GM12875 (cell line): Measurements from ENCODE around the gene TSPAN14.

Source experiments
- H3K4me3 ChIP-seq: one replicate; pipeline ENCODE4 v1.5.1; 2011; ENCODE audit warnings: low read depth, low read length, control low read depth
- TF ChIP-seq, protein P1 (sequence below): IDR thresholded peaks from 2 replicates; pipeline ENCODE4 v1.5.1; 2011; ENCODE audit warnings: low read depth, mild to moderate bottlenecking, control low read depth, inconsistent platforms, low read length, moderate library complexity, borderline replicate concordance; ENCODE audit not compliant: insufficient read depth

The TSPAN14 gene

DNA sequence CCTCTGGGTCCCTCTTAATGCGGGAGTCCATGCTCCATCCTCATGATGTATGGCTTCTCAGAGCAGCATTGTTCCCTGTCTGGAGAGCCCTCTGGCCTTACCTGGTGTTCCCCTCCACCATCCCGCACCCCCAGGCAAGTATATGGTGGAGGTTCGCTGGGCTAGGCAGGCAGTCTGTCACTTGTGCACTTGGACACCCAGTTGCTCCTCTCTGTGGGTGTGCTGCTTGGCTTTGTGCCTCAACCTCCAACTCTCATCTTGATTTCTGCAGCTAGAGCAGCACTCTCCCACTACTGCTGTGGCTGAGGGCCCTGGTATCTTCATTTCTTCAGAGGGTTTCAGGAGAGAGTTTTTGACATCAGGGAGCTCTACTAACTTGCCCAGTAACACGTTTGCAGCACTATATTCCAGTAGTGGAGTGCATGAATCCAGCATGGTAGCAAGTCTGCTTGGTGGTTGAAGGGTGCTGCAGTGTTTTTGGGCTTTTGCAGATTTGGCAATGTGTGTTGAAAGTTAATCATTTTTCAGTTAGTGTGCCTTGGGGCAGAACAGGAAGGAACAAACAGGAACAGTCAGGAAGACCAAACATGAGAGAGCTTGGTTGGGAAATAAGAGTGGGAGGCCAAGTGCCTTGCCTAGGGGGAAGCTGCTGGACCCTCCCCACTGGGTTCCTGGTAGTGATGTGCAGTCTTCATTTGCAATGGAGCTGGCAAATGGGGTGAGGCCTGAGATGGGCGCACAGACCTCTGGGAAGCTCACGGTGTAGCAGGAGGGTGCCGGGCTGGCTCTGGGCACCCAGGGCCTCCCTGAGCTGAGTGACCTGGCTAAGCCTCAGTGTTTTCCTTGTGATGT, 37.4 kb downstream of the TSPAN14 start:
- H3K4me3 ChIP-seq: no peak overlapping the region

DNA sequence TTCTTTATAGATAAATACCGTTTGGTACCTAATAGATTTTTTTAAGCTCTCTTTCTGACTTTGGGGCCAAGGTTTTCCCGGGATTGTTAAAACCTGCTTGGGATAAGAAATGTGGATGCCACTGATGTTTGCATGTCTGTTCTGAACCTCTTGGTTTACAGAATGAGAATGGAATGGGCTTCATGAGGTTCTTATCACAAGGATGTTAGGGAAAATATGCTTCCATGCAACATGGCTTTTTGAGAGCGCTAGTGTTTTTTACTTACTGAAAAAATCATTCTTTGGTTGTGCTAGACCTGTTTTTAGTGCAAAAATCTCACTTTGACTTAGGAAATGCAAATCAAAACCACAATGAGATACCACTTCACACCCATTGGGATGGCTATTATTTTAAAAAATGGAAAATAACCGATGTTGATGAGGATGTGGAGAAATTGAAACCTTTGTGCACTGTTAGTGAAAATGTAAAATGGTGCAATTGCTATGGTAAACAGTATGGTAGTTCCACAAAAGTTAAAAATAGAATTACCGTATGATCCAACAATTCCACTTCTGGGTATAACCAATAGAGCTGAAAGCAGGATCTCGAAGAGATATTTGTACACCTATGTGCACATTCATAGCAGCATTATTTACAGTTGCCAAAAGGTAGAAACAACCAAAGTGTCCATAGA, 38.9 kb downstream of the TSPAN14 start:
- H3K4me3 ChIP-seq: no peak overlapping the region
- TF ChIP-seq, protein P1, sequence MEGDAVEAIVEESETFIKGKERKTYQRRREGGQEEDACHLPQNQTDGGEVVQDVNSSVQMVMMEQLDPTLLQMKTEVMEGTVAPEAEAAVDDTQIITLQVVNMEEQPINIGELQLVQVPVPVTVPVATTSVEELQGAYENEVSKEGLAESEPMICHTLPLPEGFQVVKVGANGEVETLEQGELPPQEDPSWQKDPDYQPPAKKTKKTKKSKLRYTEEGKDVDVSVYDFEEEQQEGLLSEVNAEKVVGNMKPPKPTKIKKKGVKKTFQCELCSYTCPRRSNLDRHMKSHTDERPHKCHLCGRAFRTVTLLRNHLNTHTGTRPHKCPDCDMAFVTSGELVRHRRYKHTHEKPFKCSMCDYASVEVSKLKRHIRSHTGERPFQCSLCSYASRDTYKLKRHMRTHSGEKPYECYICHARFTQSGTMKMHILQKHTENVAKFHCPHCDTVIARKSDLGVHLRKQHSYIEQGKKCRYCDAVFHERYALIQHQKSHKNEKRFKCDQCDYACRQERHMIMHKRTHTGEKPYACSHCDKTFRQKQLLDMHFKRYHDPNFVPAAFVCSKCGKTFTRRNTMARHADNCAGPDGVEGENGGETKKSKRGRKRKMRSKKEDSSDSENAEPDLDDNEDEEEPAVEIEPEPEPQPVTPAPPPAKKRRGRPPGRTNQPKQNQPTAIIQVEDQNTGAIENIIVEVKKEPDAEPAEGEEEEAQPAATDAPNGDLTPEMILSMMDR: no peak

More for the DNA sequence above, 37.4 kb downstream of the TSPAN14 start:
- TF ChIP-seq, protein P1: no peak

DNA sequence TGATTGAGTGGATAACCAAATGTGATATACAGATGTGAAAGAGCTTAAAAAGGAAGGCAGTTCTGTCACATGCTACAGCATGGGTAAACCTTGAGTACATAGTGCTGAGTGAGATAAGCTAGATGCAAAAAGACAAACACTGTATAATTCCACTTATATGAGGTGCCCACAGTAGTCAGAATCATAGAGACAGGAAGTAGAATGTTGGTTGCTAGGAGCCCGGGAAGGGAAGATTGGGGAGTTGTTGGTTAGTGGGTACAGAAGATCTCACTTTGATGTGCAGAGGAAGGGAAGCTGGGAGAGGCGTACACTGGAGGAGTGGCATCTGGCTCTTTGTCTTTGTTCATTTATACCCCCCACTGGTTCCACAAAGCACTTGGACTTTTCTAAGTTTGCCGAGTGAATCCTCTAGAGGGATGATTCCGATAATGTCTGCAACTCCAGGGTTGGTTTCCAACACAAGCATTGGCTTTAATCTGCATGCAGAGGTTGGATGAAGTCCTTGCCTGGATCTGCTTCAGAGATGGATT, 39.5 kb downstream of the TSPAN14 start:
- TF ChIP-seq, protein P1: no peak
- no peak overlapping the region for H3K4me3 ChIP-seq

DNA sequence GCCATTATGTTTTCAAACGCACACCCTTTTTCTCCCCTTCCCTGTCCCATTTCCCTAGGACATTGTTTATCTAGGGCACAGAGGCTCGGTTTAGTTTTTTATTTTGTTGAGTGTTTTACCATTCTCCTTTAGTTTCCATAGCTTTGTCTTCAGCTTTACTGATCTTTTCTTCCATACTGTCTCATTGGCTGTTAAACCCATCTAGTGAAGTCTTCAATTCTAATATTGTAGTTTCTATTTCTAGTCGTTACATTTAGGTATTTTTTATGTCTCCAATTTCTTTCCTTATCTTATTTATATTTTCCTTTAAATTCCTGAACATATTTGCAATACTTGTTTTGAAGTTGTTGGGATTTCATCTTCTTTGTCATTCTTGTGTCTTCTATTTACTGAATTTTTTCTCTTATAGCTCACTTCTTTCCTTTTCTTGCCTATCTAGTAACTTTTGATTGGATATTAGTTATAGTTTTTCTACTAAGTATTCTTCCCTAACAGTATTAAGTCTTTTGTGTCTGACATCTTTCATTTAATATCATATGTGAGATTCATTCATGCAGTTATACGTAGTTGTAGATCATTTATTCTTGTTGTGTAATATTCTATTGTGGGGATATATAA, 42.6 kb downstream of the TSPAN14 start:
- TF ChIP-seq, protein P1: no peak
- no peak overlapping the region for H3K4me3 ChIP-seq

DNA sequence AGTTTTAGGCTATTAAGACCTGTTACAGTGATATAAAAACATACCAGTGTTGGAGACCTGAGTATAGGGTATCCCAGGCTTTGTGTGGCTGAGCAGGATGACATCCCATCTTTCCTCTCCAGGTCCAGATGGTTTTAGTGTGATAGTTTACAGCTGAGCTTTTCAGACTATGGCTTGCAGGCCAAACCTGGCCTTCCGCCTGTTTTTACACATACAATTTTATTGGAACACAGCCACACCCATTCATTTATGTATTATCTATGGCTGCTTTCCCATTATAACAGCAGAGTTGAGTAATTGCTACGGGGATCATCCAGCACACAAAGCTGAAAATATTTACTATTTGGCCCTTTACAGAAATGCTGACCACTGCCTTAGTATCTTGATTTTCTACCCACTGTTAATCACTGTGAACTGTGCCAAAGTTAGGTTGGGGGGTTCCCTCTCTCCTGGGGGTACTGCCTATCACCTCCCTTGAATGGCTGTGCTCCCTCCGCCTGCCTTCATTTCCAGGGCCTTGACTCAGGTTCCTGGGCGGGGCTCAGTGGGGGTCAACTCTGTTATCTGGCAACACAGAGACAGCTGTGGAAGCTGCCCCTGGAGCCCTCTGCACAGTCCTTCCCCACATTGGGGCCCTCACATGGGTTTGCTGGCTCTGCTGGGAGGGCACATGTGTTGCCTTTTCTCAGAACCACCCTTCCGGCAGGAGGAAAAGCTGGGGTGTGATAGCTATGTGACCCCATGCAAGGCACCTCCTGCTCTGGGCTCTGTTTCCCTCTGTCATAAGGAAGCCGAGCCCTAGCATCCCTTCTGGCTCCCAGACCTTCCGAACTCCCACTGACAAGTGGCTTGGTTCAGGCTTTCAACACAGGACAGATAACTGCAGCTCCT, 43.3 kb downstream of the TSPAN14 start:
- TF ChIP-seq, protein P1: no peak
- H3K4me3 ChIP-seq: no peak overlapping the region

DNA sequence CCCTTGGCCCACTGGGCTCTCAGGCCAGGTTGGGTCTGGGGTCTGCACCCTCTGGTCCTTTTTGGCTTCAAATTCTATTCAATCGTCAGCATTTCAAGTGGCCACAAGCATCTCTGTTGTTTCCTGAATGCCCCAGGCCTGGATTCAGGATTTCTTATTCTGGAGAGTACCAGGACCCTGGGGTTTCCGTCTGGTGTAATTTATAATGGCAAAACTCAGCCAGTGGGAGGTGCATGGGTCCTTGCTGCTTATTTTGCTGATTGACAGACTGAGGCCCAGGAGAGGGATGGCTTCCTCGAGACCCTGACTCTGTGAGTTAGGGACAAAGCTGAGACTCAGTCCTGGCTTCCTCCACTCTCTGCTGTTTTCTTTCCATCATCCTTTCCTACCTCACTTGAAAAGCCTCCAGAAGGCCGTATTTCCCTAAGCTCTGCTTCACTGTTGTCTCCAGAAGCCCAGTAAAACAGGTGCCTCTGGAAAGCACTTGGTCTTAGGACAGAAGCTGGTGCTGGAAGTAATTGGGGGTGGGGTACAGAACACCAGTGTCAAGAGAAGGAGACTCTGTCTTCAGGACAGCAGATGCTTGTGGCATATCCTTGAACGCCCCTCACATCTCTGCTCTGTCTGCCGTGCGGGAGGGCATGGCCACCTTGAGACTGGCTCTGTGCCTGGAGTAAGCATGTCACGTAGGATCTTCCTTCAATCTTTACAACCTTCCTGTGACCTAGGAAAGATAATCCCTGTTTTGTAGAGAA, 44.1 kb downstream of the TSPAN14 start:
- no peak overlapping the region for H3K4me3 ChIP-seq
- TF ChIP-seq, protein P1: no peak
